ENCODE results near the gene TBXAS1.

The TBXAS1 gene

GRCh38 chr7:139870380-139870779, 41.3 kb downstream of the TBXAS1 start:
- H3K4me1 ChIP-seq (ENCODE audit: control insufficient read depth, insufficient read depth, low read length): no peaks in the 10 kb centered on the region
- no peak overlapping the region for H3K27ac ChIP-seq (ENCODE audit: extremely low read depth, low read depth, low read length)
- CTCF ChIA-PET: no interaction called here
- H3K4me3 ChIP-seq (ENCODE audit: low read depth, low read length): no peak overlapping the region
- H3K36me3 ChIP-seq (ENCODE audit: control insufficient read depth in 2 of 2, insufficient read depth in 1 of 2, low read length in 2 of 2): no peaks in the 10 kb centered on the region
- POLR2A ChIA-PET: no interaction called here
- TF ChIP-seq PATZ1 (tag by site-specific recombination; IDR thresholded peaks at IDR 0.05) (no peak), ZNF561 (tag by site-specific recombination; IDR thresholded peaks at IDR 0.05; ENCODE audit: borderline replicate concordance) (no peak), ZBTB26 (tag by site-specific recombination; optimal IDR thresholded peaks at IDR 0.05) (no peak), ZNF76 (tag by site-specific recombination; IDR thresholded peaks at IDR 0.05; ENCODE audit: borderline replicate concordance, low read depth) (no peak), ZNF449 (tag by site-specific recombination; IDR thresholded peaks at IDR 0.05) (no peak), ZNF704 (tag by site-specific recombination; IDR thresholded peaks at IDR 0.05) (no peak), IKZF3 (tag by site-specific recombination; IDR thresholded peaks at IDR 0.05) (no peak), ZNF580 (tag by site-specific recombination; IDR thresholded peaks at IDR 0.05) (no peak), ZNF280D (tag by site-specific recombination; IDR thresholded peaks at IDR 0.05) (no peak), ZNF830 (tag by site-specific recombination; IDR thresholded peaks at IDR 0.05; ENCODE audit: low read depth) (no peak), ZNF24 (tag by site-specific recombination; IDR thresholded peaks at IDR 0.05) (no peak)
- no peaks in the 10 kb centered on the region for H3K9me3 ChIP-seq (ENCODE audit: control insufficient read depth, insufficient read depth, low read depth, low read length)

- CTCF ChIA-PET: no interaction called here
- TF ChIP-seq ZNF626 (tag by site-specific recombination; IDR thresholded peaks at IDR 0.05): no peak
- no peak overlapping the region for H3K4me3 ChIP-seq (ENCODE audit: low read depth, low read length)
- no peaks in the 10 kb centered on the region for H3K36me3 ChIP-seq (ENCODE audit: control insufficient read depth in 2 of 2, insufficient read depth in 1 of 2, low read length in 2 of 2)
- H3K27ac ChIP-seq (ENCODE audit: extremely low read depth, low read depth, low read length): no peak overlapping the region
- POLR2A ChIA-PET: no interaction called here
- H3K4me1 ChIP-seq (ENCODE audit: control insufficient read depth, insufficient read depth, low read length): no peaks in the 10 kb centered on the region
- no peaks in the 10 kb centered on the region for H3K9me3 ChIP-seq (ENCODE audit: control insufficient read depth, insufficient read depth, low read depth, low read length)
Measured at GRCh38 chr7:139871331-139871730, 42.3 kb downstream of the TBXAS1 start.
